Stimulated activated CD8-positive, alpha-beta memory T cell treated with anti-CD3 and anti-CD28 coated beads, Interleukin-12 subunit alpha, Interleukin-12 subunit beta, amount 100 ng/mL, for 4 hours (primary cell): ENCODE measurements around the gene H19.

ENCODE experiments used
- DNase-seq: peaks from one replicate; pipeline ENCODE4 v3.0.0-alpha.2; 2020; ENCODE audit warnings: low read depth

Gene H19

GRCh38 chr11:1997755-1998154 is at the start of gene H19:
TSS of gene H19 (minus strand) at chr11:1997842.
- DNase-seq: no peak

GRCh38 chr11:2041963-2042362 is 44.3 kb upstream of the H19 start:
- no peak for DNase-seq

GRCh38 chr11:2041153-2041552 is 43.5 kb upstream of the H19 start:
- DNase-seq: no peak

GRCh38 chr11:2039198-2039759 is 41.6 kb upstream of the H19 start:
- no peak for DNase-seq

- no peak for DNase-seq
Observed at GRCh38 chr11:2036863-2037486, 39.3 kb upstream of the H19 start.

GRCh38 chr11:2035382-2035781 is 37.7 kb upstream of the H19 start:
- DNase-seq: no peak

GRCh38 chr11:2031058-2031457 is 33.4 kb upstream of the H19 start:
- no peak for DNase-seq

GRCh38 chr11:2027708-2028107 is 30.1 kb upstream of the H19 start:
- no peak for DNase-seq

- DNase-seq: no peak
Observed at GRCh38 chr11:2015025-2015424, 17.4 kb upstream of the H19 start.

GRCh38 chr11:2012440-2012839 is 14.8 kb upstream of the H19 start:
- DNase-seq: no peak

- DNase-seq: no peak
Observed at GRCh38 chr11:2004466-2004865, 6.8 kb upstream of the H19 start.

GRCh38 chr11:2002807-2003206 is 5.2 kb upstream of the H19 start:
- no peak for DNase-seq

GRCh38 chr11:2002042-2002776 is 4.6 kb upstream of the H19 start:
- no peak for DNase-seq

GRCh38 chr11:1998861-1999260 is 1.2 kb upstream of the H19 start:
- no peak for DNase-seq

- DNase-seq: no peak
Observed at GRCh38 chr11:1998290-1998689, 648 bp upstream of the H19 start.

GRCh38 chr11:1994121-1994520 is 3.5 kb downstream of the H19 start:
- DNase-seq: no peak

- DNase-seq: no peak
Observed at GRCh38 chr11:1992111-1992510, 5.5 kb downstream of the H19 start.

- DNase-seq: no peak
Observed at GRCh38 chr11:1990872-1991578, 6.6 kb downstream of the H19 start.

- DNase-seq: no peak
Observed at GRCh38 chr11:1989953-1990352, 7.7 kb downstream of the H19 start.

- no peak for DNase-seq
Observed at GRCh38 chr11:1988667-1989317, 8.8 kb downstream of the H19 start.

GRCh38 chr11:1988174-1988573 is 9.5 kb downstream of the H19 start:
- no peak for DNase-seq

GRCh38 chr11:1987024-1987423 is 10.6 kb downstream of the H19 start:
- no peak for DNase-seq

GRCh38 chr11:1983601-1983961 is 14.1 kb downstream of the H19 start:
- DNase-seq: no peak
